Amniotic epithelial cell (primary cell): ENCODE measurements around the gene CYGB.
"Not testable (repeated sequence)": the region's sequence is repeated elsewhere in the genome, so short reads cannot be mapped to it uniquely, and the experiment has no call there.

Experiments used
- DNase-seq: peaks from one replicate; pipeline ENCODE4 v3.0.0-alpha.2; 2010; ENCODE audit warnings: low read depth

Gene CYGB

GRCh38 chr17:76567634-76568432 is 30.3 kb upstream of the CYGB start:
- DNase-seq: no peak

- no peak for DNase-seq
These were observed 29.5 kb upstream of the CYGB start for GRCh38 chr17:76566988-76567431.

GRCh38 chr17:76566613-76566943 is 29.1 kb upstream of the CYGB start:
- no peak for DNase-seq

GRCh38 chr17:76565728-76566612 is 28.5 kb upstream of the CYGB start:
- DNase-seq: no peak

- DNase-seq: peak; percentile 49
These were observed 27.6 kb upstream of the CYGB start for GRCh38 chr17:76564991-76565727.

GRCh38 chr17:76563359-76563758 is 25.9 kb upstream of the CYGB start:
- DNase-seq: not testable (repeated sequence)

- DNase-seq: peak; percentile 91
These were observed 25.2 kb upstream of the CYGB start for GRCh38 chr17:76562734-76563148.

GRCh38 chr17:76561799-76562268 is 24.3 kb upstream of the CYGB start:
- peak; percentile 82 for DNase-seq

- DNase-seq: peak; percentile 58
These were observed 23.8 kb upstream of the CYGB start for GRCh38 chr17:76561332-76561731.

GRCh38 chr17:76560877-76561221 is 23.3 kb upstream of the CYGB start:
- DNase-seq: no peak

GRCh38 chr17:76560036-76560876 is 22.7 kb upstream of the CYGB start:
- DNase-seq: no peak

- not testable (repeated sequence) for DNase-seq
These were observed 22.0 kb upstream of the CYGB start for GRCh38 chr17:76559460-76559859.

- DNase-seq: no peak
These were observed 20.9 kb upstream of the CYGB start for GRCh38 chr17:76558198-76559095.

- DNase-seq: peak; percentile 92
These were observed 20.1 kb upstream of the CYGB start for GRCh38 chr17:76557368-76558197.

- DNase-seq: peak; percentile 90
These were observed 19.4 kb upstream of the CYGB start for GRCh38 chr17:76556765-76557367.

GRCh38 chr17:76554131-76554530 is 16.6 kb upstream of the CYGB start:
- DNase-seq: no peak

- no peak for DNase-seq
These were observed 15.8 kb upstream of the CYGB start for GRCh38 chr17:76553178-76553908.

- DNase-seq: no peak
These were observed 14.2 kb upstream of the CYGB start for GRCh38 chr17:76551685-76552084.
